ENCODE results near the gene ZNF273.
"Not testable (repeated sequence)": the region's sequence is repeated elsewhere in the genome, so short reads cannot be mapped to it uniquely, and the experiment has no call there.

Gene ZNF273

GRCh38 chr7:64877714-64878610, 25.1 kb upstream of the ZNF273 start:
- DNase-seq = no peak

GRCh38 chr7:64878684-64879083, 24.4 kb upstream of the ZNF273 start:
- DNase-seq = no peak

- DNase-seq = peak; percentile 9
Measured at GRCh38 chr7:64879086-64879730, 23.9 kb upstream of the ZNF273 start.

GRCh38 chr7:64879800-64880199, 23.3 kb upstream of the ZNF273 start:
- no peak for DNase-seq

GRCh38 chr7:64880322-64881297, 22.5 kb upstream of the ZNF273 start:
- DNase-seq = no peak

GRCh38 chr7:64881461-64882287, 21.4 kb upstream of the ZNF273 start:
- DNase-seq = no peak

- DNase-seq = no peak
Measured at GRCh38 chr7:64882341-64883112, 20.5 kb upstream of the ZNF273 start.

GRCh38 chr7:64883113-64883905, 19.8 kb upstream of the ZNF273 start:
- no peak for DNase-seq

- DNase-seq = no peak
Measured at GRCh38 chr7:64884085-64884912, 18.8 kb upstream of the ZNF273 start.

- DNase-seq = no peak
Measured at GRCh38 chr7:64884913-64885370, 18.1 kb upstream of the ZNF273 start.

GRCh38 chr7:64885520-64886240, 17.4 kb upstream of the ZNF273 start:
- DNase-seq = no peak

- no peak for DNase-seq
Measured at GRCh38 chr7:64886956-64887545, 16.0 kb upstream of the ZNF273 start.

- no peak for DNase-seq
Measured at GRCh38 chr7:64887756-64888508, 15.1 kb upstream of the ZNF273 start.

- DNase-seq = no peak
Measured at GRCh38 chr7:64888561-64888900, 14.5 kb upstream of the ZNF273 start.

GRCh38 chr7:64888901-64889685, 14.0 kb upstream of the ZNF273 start:
- DNase-seq = no peak

GRCh38 chr7:64889686-64890162, 13.3 kb upstream of the ZNF273 start:
- no peak for DNase-seq

- DNase-seq = not testable (repeated sequence)
Measured at GRCh38 chr7:64890273-64890672, 12.8 kb upstream of the ZNF273 start.
